Skeletal muscle satellite cell (primary cell): Measurements from ENCODE around the gene A2M.

ENCODE experiments used
- H3K27me3 ChIP-seq: 2 replicates; pipeline ENCODE4 v1.7.0; 2013; ENCODE audit warnings: low read length; ENCODE audit not compliant: control insufficient read depth, insufficient read depth
- H3K36me3 ChIP-seq: 2 replicates; pipeline ENCODE4 v1.7.0; 2013; ENCODE audit warnings: mild to moderate bottlenecking, control low read depth, low read length; ENCODE audit not compliant: insufficient read depth
- H3K4me1 ChIP-seq: 2 replicates; pipeline ENCODE4 v1.7.0; 2013; ENCODE audit warnings: low read length; ENCODE audit not compliant: control insufficient read depth, insufficient read depth
- H3K4me2 ChIP-seq: 2 replicates; pipeline ENCODE4 v1.7.0; 2013; ENCODE audit warnings: mild to moderate bottlenecking, low read length
- H3K4me3 ChIP-seq: 2 replicates; pipeline ENCODE4 v1.7.0; 2013; ENCODE audit warnings: low read length
- H3K9ac ChIP-seq: 2 replicates; pipeline ENCODE4 v1.7.0; 2013; ENCODE audit warnings: mild to moderate bottlenecking, low read depth, low read length, moderate library complexity
- H3K9me3 ChIP-seq: replicated peaks from 2 replicates; pipeline ENCODE4 v1.7.0; 2013; ENCODE audit warnings: mild to moderate bottlenecking, control low read depth, low read length

The A2M gene

DNA sequence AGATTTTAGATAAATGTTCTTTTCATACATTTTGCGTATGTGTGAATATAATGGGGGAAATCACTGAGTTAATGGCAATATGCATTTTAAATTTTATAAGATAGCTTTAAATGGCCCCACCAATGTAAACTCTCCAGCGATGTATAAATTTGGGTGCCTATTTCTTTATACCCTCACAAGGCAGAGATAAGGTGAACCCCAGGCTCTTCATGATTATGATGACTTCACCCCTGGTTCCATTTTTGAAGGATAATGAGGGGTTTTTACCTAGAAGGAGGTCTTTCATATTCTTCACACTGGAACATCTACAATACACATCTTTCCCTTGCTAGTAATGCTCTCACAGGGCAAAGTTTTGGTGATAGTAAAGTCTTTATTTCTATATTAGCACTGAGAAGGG, 91.2 kb downstream of the A2M start:
- no peaks in the 10 kb centered on the region for H3K4me1 ChIP-seq
- H3K36me3 ChIP-seq = no peaks in the 10 kb centered on the region
- H3K9ac ChIP-seq = no peak overlapping the region
- H3K27me3 ChIP-seq = no peaks in the 10 kb centered on the region
- H3K4me3 ChIP-seq = no peak overlapping the region
- no peak overlapping the region for H3K4me2 ChIP-seq
- H3K9me3 ChIP-seq = no peaks in the 10 kb centered on the region

DNA sequence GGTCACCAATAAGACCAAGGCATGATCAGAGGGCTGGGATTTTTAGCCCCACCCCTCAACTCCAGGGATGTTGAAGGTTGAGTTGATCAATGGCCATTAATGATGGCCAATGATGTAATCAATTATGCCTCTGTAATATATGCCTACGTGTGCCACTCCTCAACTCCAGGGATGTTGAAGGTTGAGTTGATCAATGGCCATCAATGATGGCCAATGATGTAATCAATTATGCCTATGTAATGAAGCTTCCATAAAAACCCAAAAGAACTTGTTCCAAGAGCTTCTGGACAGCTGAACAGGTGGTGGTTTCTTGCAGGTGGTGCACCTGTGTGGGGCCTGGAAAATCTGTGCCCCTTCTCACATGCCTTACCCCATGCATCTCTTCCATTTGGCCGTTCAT, 93.1 kb downstream of the A2M start:
- no peaks in the 10 kb centered on the region for H3K36me3 ChIP-seq
- H3K27me3 ChIP-seq = no peaks in the 10 kb centered on the region
- no peak overlapping the region for H3K4me2 ChIP-seq
- no peaks in the 10 kb centered on the region for H3K9me3 ChIP-seq
- no peak overlapping the region for H3K9ac ChIP-seq
- no peak overlapping the region for H3K4me3 ChIP-seq
- no peaks in the 10 kb centered on the region for H3K4me1 ChIP-seq
